Cardiac atrium fibroblast (primary cell): ENCODE results near the gene LAMB3. TPM values are rescaled to one million over a fixed set of nuclear protein-coding genes. Genes with fewer than 3 reads are reported as not detected.

Experiments
- total RNA-seq: library from RNA; depleted of rRNA; stranded (reverse); fragments of >200 nt; gene quantifications from 2 replicates; pipeline ENCODE4 v1.2.3, GENCODE V29; 2015

LAMB3 gene
- total RNA-seq, result 3.4 and 3.6 TPM in 2 replicates

GRCh38 chr1:209652121-209652735 lies at the start of gene LAMB3:
Gene LAMB3, minus strand, starts transcription at chr1:209652425. Its CDS starts 1,481 bp downstream, at chr1:209650944.

GRCh38 chr1:209674957-209675564 lies 22.8 kb upstream of the LAMB3 start, which contains the start of gene G0S2:
Gene G0S2, plus strand, starts transcription at chr1:209675412. Its CDS starts 273 bp downstream, at chr1:209675685.

GRCh38 chr1:209583408-209583807 lies 68.8 kb downstream of the LAMB3 start, which contains the start of gene CAMK1G:
Gene CAMK1G, plus strand, starts transcription at chr1:209583714. Its CDS starts 11,270 bp downstream, at chr1:209594984.

Other genes with a start within 250 kb of the LAMB3 start
- not detected in 2 replicates for gene CAMK1G, start 68.7 kb downstream of the LAMB3 start, total RNA-seq
- 14.8 and 34.5 TPM in 2 replicates for gene G0S2, start 23.0 kb upstream of the LAMB3 start, total RNA-seq
- gene HSD11B1, start 52.4 kb upstream of the LAMB3 start, total RNA-seq, result 16.6 and 177 TPM in 2 replicates
- not detected in 2 replicates for gene TRAF3IP3, start 103.6 kb upstream of the LAMB3 start, total RNA-seq
- gene C1orf74, start 132.1 kb upstream of the LAMB3 start, total RNA-seq, result 1.1 and 2.3 TPM in 2 replicates
- 0.32 TPM in 1 of 2 replicates, not detected in the other for gene IRF6, start 153.7 kb upstream of the LAMB3 start, total RNA-seq
- gene UTP25, start 175.5 kb upstream of the LAMB3 start, total RNA-seq, result 5.1 and 6.3 TPM in 2 replicates